Hepatocyte (in vitro differentiated cells): Measurements from ENCODE around the gene NT5E.

Experiments used
- CTCF ChIP-seq: fragments of 200-600 bp; sonication (generic); IDR thresholded peaks from 2 replicates; pipeline ENCODE4 v1.5.1; 2016; ENCODE audit warnings: antibody characterized with exemption, mild to moderate bottlenecking; ENCODE audit not compliant: poor library complexity
- EZH2 ChIP-seq: fragments of 200-600 bp; sonication (generic); IDR thresholded peaks from 2 replicates; pipeline ENCODE4 v1.6.1; 2016; ENCODE audit warnings: antibody characterized with exemption, mild to moderate bottlenecking, borderline replicate concordance
- EZH2phosphoT487 ChIP-seq: fragments of 200-600 bp; sonication (generic); IDR thresholded peaks from one replicate; pipeline ENCODE4 v1.6.1; 2018; ENCODE audit warnings: antibody characterized with exemption, mild to moderate bottlenecking, low read depth, moderate library complexity; ENCODE audit not compliant: unreplicated experiment, severe bottlenecking

GRCh38 chr6:85460154-85460920 is 10.5 kb downstream of the NT5E start:
- TF ChIP-seq CTCF (no peak), EZH2 (no peak), EZH2phosphoT487 (no peak)
